Liver (tissue), 9 donors: ENCODE data around the gene NDFIP1. TPM values are rescaled to one million over a fixed set of nuclear protein-coding genes. Genes with fewer than 3 reads are reported as not detected.

Experiments
- DNase-seq: peaks from one replicate; pipeline ENCODE4 v3.0.0-alpha.2; 2017; ENCODE audit warnings: low spot score
- H3K27ac ChIP-seq, 2 donors: one replicate each; pipeline ENCODE4 v1.7.0; 2013; ENCODE audit warnings: inconsistent platforms in 2 of 2, low read length in 2 of 2, control low read depth in 1 of 2, low read depth in 1 of 2, mild to moderate bottlenecking in 1 of 2
- H3K27me3 ChIP-seq, 4 donors: one replicate each; pipeline versions ENCODE4 v1.6.1 to v1.7.0; 2013; ENCODE audit warnings: low read length in 3 of 4, inconsistent platforms in 1 of 4, mild to moderate bottlenecking in 1 of 4, moderate library complexity in 1 of 4; ENCODE audit not compliant: control insufficient read depth in 4 of 4, insufficient read depth in 4 of 4
- H3K36me3 ChIP-seq, 4 donors: one replicate each; pipeline versions ENCODE4 v1.6.1 to v1.7.0; 2013; ENCODE audit warnings: low read length in 3 of 4, mild to moderate bottlenecking in 3 of 4, low read depth in 1 of 4, moderate library complexity in 1 of 4; ENCODE audit not compliant: control insufficient read depth in 4 of 4, insufficient read depth in 3 of 4
- H3K4me1 ChIP-seq, 4 donors: one replicate each; pipeline versions ENCODE4 v1.6.1 to v1.7.0; 2013; ENCODE audit warnings: low read length in 3 of 4, mild to moderate bottlenecking in 3 of 4, moderate library complexity in 1 of 4; ENCODE audit not compliant: control insufficient read depth in 4 of 4, insufficient read depth in 4 of 4
- H3K4me3 ChIP-seq, 3 donors: one replicate each; pipeline versions ENCODE4 v1.6.1 to v1.7.0; 2013; ENCODE audit warnings: low read length in 3 of 3, control low read depth in 1 of 3, low read depth in 1 of 3, mild to moderate bottlenecking in 1 of 3
- H3K9ac ChIP-seq, 2 donors: one replicate each; pipeline ENCODE4 v1.7.0; 2013; ENCODE audit warnings: low read length in 2 of 2, mild to moderate bottlenecking in 2 of 2, moderate library complexity in 2 of 2, control low read depth in 1 of 2, low read depth in 1 of 2
- H3K9me3 ChIP-seq, 4 donors: one replicate each; pipeline versions ENCODE4 v1.6.1 to v1.7.0; 2013; ENCODE audit warnings: low read length in 3 of 4; ENCODE audit not compliant: control insufficient read depth in 4 of 4
- EGR1 ChIP-seq, 2 donors: IDR thresholded peaks; 2 replicates each; pipeline ENCODE4 v1.6.1; 2016 to 2018; ENCODE audit warnings: antibody characterized with exemption in 2 of 2, low read depth in 2 of 2
- FOXA1 ChIP-seq: IDR thresholded peaks from 2 replicates; pipeline ENCODE4 v1.6.1; 2016; ENCODE audit warnings: antibody characterized with exemption
- FOXA2 ChIP-seq: IDR thresholded peaks from 2 replicates; pipeline ENCODE4 v1.6.1; 2016; ENCODE audit warnings: antibody characterized with exemption
- GABPA ChIP-seq, 2 donors: IDR thresholded peaks in 1 of 2; conservative IDR thresholded peaks in 1 of 2; 2 replicates each; pipeline ENCODE4 v1.6.1; 2016; ENCODE audit warnings: antibody characterized with exemption in 2 of 2, mild to moderate bottlenecking in 1 of 2, moderate library complexity in 1 of 2
- HNF4A ChIP-seq, 2 donors: conservative IDR thresholded peaks; 2 replicates each; pipeline ENCODE4 v1.6.1; 2016; ENCODE audit warnings: antibody characterized with exemption in 2 of 2, mild to moderate bottlenecking in 2 of 2
- HNF4G ChIP-seq: IDR thresholded peaks from 2 replicates; pipeline ENCODE4 v1.6.1; 2016; ENCODE audit warnings: antibody characterized with exemption
- JUND ChIP-seq, 2 donors: IDR thresholded peaks; 2 replicates each; pipeline ENCODE4 v1.6.1; 2016; ENCODE audit warnings: antibody characterized with exemption in 2 of 2
- NR2F2 ChIP-seq: IDR thresholded peaks from 2 replicates; pipeline ENCODE4 v1.6.1; 2016; ENCODE audit warnings: antibody characterized with exemption
- RAD21 ChIP-seq, 2 donors: IDR thresholded peaks; 2 replicates each; pipeline ENCODE4 v1.6.1; 2016; ENCODE audit warnings: antibody characterized with exemption in 2 of 2, mild to moderate bottlenecking in 2 of 2
- RXRA ChIP-seq, 2 donors: IDR thresholded peaks; 2 replicates each; pipeline ENCODE4 v1.6.1; 2017 to 2018; ENCODE audit warnings: antibody characterized with exemption in 2 of 2, mild to moderate bottlenecking in 1 of 2
- SP1 ChIP-seq: IDR thresholded peaks from 2 replicates; pipeline ENCODE4 v1.6.1; 2018; ENCODE audit warnings: antibody characterized with exemption, mild to moderate bottlenecking
- TAF1 ChIP-seq: conservative IDR thresholded peaks from 2 replicates; pipeline ENCODE4 v1.6.1; 2016; ENCODE audit warnings: antibody characterized with exemption, mild to moderate bottlenecking
- YY1 ChIP-seq: IDR thresholded peaks from 2 replicates; pipeline ENCODE4 v1.6.1; 2016; ENCODE audit warnings: antibody characterized with exemption, mild to moderate bottlenecking
- WGBS: extraction: QIAGEN DNeasy Blood & Tissue Kit; methylation state at CpG from one replicate; pipeline ENCODE4 v1.1.7; 2013; 5-methylcytosine and 5-hydroxymethylcytosine counted together
- polyA plus RNA-seq, 2 donors: library from polyadenylated mRNA; stranded (reverse) in 1 of 2; unstranded in 1 of 2; fragments of 200-250 nt in 1 of 2; fragments of >200 nt in 1 of 2; fragmentation: Nextera tagmentation in 1 of 2; extraction: Ambion mirVana in 1 of 2; gene quantifications; one replicate each; pipeline versions ENCODE4 v1.2.1 to v1.2.3, GENCODE V29; 2013 to 2015
- total RNA-seq, 2 donors: library from RNA; depleted of rRNA; stranded (reverse); fragments of >200 nt; gene quantifications; one replicate each; pipeline ENCODE4 v1.2.3, GENCODE V29; 2014
- TF ChIP-seq, protein P1 (sequence below): IDR thresholded peaks from 2 replicates; pipeline ENCODE4 v1.6.1; 2016; ENCODE audit warnings: antibody characterized with exemption
- TF ChIP-seq, protein P2 (sequence below): IDR thresholded peaks from 2 replicates; pipeline ENCODE4 v1.6.1; 2016; ENCODE audit warnings: antibody characterized with exemption
- TF ChIP-seq, protein P3 (sequence below): fragments of 150-350 bp; IDR thresholded peaks from 2 replicates; pipeline ENCODE4 v1.5.1; 2017; ENCODE audit warnings: improper control_type of control experiment, low read depth, low read length; ENCODE audit not compliant: missing input control
- TF ChIP-seq, protein P4 (sequence below): IDR thresholded peaks from 2 replicates; pipeline ENCODE4 v1.6.1; 2016; ENCODE audit warnings: antibody characterized with exemption, mild to moderate bottlenecking
- TF ChIP-seq, protein P5 (sequence below): IDR thresholded peaks from 2 replicates; pipeline ENCODE4 v1.6.1; 2016; ENCODE audit warnings: antibody characterized with exemption
- donor health status: healthy.
- donor health status: healthy.
- donor health status: healthy.
- donor health status: healthy.
- donor health status: healthy.

Gene NDFIP1
- total and polyA plus RNA-seq, 4 donors: 43.5 to 68.1 (median 57.1) TPM

DNA sequence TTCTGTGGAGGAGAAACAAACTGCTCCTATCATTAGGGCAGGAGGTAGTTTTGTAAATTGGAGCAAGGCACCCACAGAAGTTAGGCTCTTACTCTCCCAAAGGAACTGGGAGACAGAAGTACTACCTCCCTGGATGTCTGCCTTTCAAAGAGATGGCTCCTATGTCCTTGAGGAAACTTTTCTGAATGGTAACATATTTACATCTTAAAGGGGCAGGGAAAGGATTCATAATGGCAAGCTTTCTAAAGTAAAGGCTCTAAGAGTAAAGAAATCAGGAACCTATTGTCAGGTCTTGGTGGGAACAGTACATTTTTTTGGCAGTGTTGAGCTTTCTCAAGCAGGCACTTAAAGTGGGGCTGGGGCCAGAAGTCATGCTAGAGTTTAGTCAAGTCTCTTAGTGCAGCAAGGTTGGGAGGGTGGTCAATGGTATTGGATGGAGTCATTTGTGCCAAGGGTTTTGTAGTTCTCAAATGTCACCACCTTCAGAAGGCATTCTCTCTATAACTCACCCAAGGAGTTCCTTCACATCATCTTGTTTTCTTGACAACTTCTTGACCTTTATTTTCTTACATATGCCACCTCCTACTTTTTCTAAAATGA, 26.3 kb upstream of the NDFIP1 start:
- Histone ChIP-seq H3K9me3 (no peaks in the 10 kb centered on the region), H3K4me3 (no peak overlapping the region), H3K27ac (no peak overlapping the region), H3K9ac (no peak overlapping the region), H3K27me3 (no peaks in the 10 kb centered on the region), H3K4me1 (no peaks in the 10 kb centered on the region), H3K36me3 (no peaks in the 10 kb centered on the region)
- TF ChIP-seq NR2F2: no peak
- TF ChIP-seq, protein P1, sequence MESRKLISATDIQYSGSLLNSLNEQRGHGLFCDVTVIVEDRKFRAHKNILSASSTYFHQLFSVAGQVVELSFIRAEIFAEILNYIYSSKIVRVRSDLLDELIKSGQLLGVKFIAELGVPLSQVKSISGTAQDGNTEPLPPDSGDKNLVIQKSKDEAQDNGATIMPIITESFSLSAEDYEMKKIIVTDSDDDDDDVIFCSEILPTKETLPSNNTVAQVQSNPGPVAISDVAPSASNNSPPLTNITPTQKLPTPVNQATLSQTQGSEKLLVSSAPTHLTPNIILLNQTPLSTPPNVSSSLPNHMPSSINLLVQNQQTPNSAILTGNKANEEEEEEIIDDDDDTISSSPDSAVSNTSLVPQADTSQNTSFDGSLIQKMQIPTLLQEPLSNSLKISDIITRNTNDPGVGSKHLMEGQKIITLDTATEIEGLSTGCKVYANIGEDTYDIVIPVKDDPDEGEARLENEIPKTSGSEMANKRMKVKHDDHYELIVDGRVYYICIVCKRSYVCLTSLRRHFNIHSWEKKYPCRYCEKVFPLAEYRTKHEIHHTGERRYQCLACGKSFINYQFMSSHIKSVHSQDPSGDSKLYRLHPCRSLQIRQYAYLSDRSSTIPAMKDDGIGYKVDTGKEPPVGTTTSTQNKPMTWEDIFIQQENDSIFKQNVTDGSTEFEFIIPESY: no peak
- no peak for DNase-seq

GRCh38 chr5:142086229-142086628, 22.4 kb upstream of the NDFIP1 start:
- no peaks in the 10 kb centered on the region for H3K36me3 ChIP-seq
- no peaks in the 10 kb centered on the region for H3K9me3 ChIP-seq
- no peak overlapping the region for H3K4me3 ChIP-seq
- no peak overlapping the region for H3K27ac ChIP-seq
- H3K9ac ChIP-seq: no peak overlapping the region
- no peak for DNase-seq
- H3K27me3 ChIP-seq: no peaks in the 10 kb centered on the region
- no peaks in the 10 kb centered on the region for H3K4me1 ChIP-seq
- TF ChIP-seq JUND (IDR thresholded peaks at IDR 0.05) (no peak), GABPA (IDR thresholded peaks at IDR 0.05 in 1 of 2, conservative IDR thresholded peaks at IDR 0.05 in 1 of 2) (no peak), YY1 (no peak), TAF1 (no peak), HNF4A (conservative IDR thresholded peaks at IDR 0.05) (no peak), RAD21 (IDR thresholded peaks at IDR 0.05) (no peak), HNF4G (no peak), EGR1 (IDR thresholded peaks at IDR 0.05; ENCODE audit: low read depth in 2 of 2) (no peak), FOXA2 (no peak), SP1 (no peak)
- TF ChIP-seq, protein P2, sequence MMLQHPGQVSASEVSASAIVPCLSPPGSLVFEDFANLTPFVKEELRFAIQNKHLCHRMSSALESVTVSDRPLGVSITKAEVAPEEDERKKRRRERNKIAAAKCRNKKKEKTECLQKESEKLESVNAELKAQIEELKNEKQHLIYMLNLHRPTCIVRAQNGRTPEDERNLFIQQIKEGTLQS: no peak
- TF ChIP-seq, protein P3, sequence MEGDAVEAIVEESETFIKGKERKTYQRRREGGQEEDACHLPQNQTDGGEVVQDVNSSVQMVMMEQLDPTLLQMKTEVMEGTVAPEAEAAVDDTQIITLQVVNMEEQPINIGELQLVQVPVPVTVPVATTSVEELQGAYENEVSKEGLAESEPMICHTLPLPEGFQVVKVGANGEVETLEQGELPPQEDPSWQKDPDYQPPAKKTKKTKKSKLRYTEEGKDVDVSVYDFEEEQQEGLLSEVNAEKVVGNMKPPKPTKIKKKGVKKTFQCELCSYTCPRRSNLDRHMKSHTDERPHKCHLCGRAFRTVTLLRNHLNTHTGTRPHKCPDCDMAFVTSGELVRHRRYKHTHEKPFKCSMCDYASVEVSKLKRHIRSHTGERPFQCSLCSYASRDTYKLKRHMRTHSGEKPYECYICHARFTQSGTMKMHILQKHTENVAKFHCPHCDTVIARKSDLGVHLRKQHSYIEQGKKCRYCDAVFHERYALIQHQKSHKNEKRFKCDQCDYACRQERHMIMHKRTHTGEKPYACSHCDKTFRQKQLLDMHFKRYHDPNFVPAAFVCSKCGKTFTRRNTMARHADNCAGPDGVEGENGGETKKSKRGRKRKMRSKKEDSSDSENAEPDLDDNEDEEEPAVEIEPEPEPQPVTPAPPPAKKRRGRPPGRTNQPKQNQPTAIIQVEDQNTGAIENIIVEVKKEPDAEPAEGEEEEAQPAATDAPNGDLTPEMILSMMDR: no peak

GRCh38 chr5:142086679-142087078, 21.9 kb upstream of the NDFIP1 start:
- H3K4me1 ChIP-seq: no peaks in the 10 kb centered on the region
- no peak overlapping the region for H3K27ac ChIP-seq
- H3K9me3 ChIP-seq: no peaks in the 10 kb centered on the region
- no peak overlapping the region for H3K4me3 ChIP-seq
- no peak for DNase-seq
- no peaks in the 10 kb centered on the region for H3K27me3 ChIP-seq
- 79% methylated on average over 2 of the region's 2 CpGs for WGBS
- no peaks in the 10 kb centered on the region for H3K36me3 ChIP-seq
- no peak overlapping the region for H3K9ac ChIP-seq
- TF ChIP-seq, protein P1: no peak
- TF ChIP-seq HNF4G (no peak), RAD21 (IDR thresholded peaks at IDR 0.05) (no peak), RXRA (IDR thresholded peaks at IDR 0.05) (no peak), JUND (IDR thresholded peaks at IDR 0.05) (no peak), FOXA1 (no peak), HNF4A (conservative IDR thresholded peaks at IDR 0.05) (no peak), YY1 (no peak), FOXA2 (no peak)
- TF ChIP-seq, protein P4, sequence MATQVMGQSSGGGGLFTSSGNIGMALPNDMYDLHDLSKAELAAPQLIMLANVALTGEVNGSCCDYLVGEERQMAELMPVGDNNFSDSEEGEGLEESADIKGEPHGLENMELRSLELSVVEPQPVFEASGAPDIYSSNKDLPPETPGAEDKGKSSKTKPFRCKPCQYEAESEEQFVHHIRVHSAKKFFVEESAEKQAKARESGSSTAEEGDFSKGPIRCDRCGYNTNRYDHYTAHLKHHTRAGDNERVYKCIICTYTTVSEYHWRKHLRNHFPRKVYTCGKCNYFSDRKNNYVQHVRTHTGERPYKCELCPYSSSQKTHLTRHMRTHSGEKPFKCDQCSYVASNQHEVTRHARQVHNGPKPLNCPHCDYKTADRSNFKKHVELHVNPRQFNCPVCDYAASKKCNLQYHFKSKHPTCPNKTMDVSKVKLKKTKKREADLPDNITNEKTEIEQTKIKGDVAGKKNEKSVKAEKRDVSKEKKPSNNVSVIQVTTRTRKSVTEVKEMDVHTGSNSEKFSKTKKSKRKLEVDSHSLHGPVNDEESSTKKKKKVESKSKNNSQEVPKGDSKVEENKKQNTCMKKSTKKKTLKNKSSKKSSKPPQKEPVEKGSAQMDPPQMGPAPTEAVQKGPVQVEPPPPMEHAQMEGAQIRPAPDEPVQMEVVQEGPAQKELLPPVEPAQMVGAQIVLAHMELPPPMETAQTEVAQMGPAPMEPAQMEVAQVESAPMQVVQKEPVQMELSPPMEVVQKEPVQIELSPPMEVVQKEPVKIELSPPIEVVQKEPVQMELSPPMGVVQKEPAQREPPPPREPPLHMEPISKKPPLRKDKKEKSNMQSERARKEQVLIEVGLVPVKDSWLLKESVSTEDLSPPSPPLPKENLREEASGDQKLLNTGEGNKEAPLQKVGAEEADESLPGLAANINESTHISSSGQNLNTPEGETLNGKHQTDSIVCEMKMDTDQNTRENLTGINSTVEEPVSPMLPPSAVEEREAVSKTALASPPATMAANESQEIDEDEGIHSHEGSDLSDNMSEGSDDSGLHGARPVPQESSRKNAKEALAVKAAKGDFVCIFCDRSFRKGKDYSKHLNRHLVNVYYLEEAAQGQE: no peak
- TF ChIP-seq, protein P2: no peak
- TF ChIP-seq, protein P5, sequence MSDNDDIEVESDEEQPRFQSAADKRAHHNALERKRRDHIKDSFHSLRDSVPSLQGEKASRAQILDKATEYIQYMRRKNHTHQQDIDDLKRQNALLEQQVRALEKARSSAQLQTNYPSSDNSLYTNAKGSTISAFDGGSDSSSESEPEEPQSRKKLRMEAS: no peak
